CD4-positive, alpha-beta T cell (primary cell): ENCODE results near the gene TP53TG3E. TPM values are rescaled to one million over a fixed set of nuclear protein-coding genes. Genes with fewer than 3 reads are reported as not detected.
"Not testable (repeated sequence)": the region's sequence is repeated elsewhere in the genome, so short reads cannot be mapped to it uniquely, and the experiment has no call there.

Experiments used
- ATAC-seq: fragments of 200-7000 bp; cut with Tn5 transposase; one replicate; pipeline ENCODE4 v1.10.0; 2022; ENCODE audit warnings: mild to moderate bottlenecking; ENCODE audit not compliant: poor library complexity
- CTCF ChIA-PET: fragments of 350-600 bp; sonication (Branson Sonifier 250); formaldehyde crosslinking; loops from one replicate; lab custom pipeline; 2021; ENCODE audit warnings: antibody characterized with exemption, inconsistent platforms; lab: Charles Lee
- POLR2A ChIA-PET: fragments of 350-600 bp; sonication (Branson Sonifier 250); formaldehyde crosslinking; loops from one replicate; lab custom pipeline; 2021; ENCODE audit warnings: antibody characterized with exemption, inconsistent platforms; lab: Charles Lee
- DNase-seq, 14 experiments: peaks; one replicate each; pipeline ENCODE4 v3.0.0-alpha.2; 2013 to 2020; ENCODE audit warnings: mixed read lengths in 2 of 14
- H3K27ac ChIP-seq, 2 donors: one replicate each; pipeline versions ENCODE4 v1.5.1 to v1.7.0; 2013; ENCODE audit warnings: low read length in 2 of 2, low read depth in 1 of 2, mild to moderate bottlenecking in 1 of 2
- H3K27me3 ChIP-seq, 2 experiments: 1 replicate in 1 of 2; 2 replicates in 1 of 2; pipeline versions ENCODE4 v1.6.1 to v1.7.0; 2013; ENCODE audit warnings: low read length in 2 of 2, control low read depth in 1 of 2, mild to moderate bottlenecking in 1 of 2, moderate library complexity in 1 of 2; ENCODE audit not compliant: insufficient read depth in 2 of 2, control insufficient read depth in 1 of 2
- H3K36me3 ChIP-seq: one replicate; pipeline ENCODE4 v1.6.1; 2013; ENCODE audit warnings: low read length, control low read depth; ENCODE audit not compliant: insufficient read depth
- H3K4me1 ChIP-seq: one replicate; pipeline ENCODE4 v1.6.1; 2013; ENCODE audit warnings: low read length, control low read depth; ENCODE audit not compliant: insufficient read depth
- H3K4me3 ChIP-seq: one replicate; pipeline ENCODE4 v1.5.1; 2013; ENCODE audit warnings: mild to moderate bottlenecking, low read length, moderate library complexity
- H3K9me3 ChIP-seq, 2 experiments: 1 replicate in 1 of 2; 2 replicates in 1 of 2; pipeline versions ENCODE4 v1.6.1 to v1.7.0; 2013; ENCODE audit warnings: low read length in 2 of 2, mild to moderate bottlenecking in 2 of 2, control low read depth in 1 of 2, moderate library complexity in 1 of 2; ENCODE audit not compliant: control insufficient read depth in 1 of 2, insufficient read depth in 1 of 2
- H3K27ac Mint-ChIP-seq: one replicate; pipeline ENCODE4 v1.8.0; 2020; ENCODE audit warnings: mixed read lengths
- H3K27me3 Mint-ChIP-seq: one replicate; pipeline ENCODE4 v1.8.0; 2021; ENCODE audit warnings: mixed read lengths
- H3K36me3 Mint-ChIP-seq: one replicate; pipeline ENCODE4 v1.8.0; 2021; ENCODE audit warnings: low read depth, mixed read lengths
- H3K4me1 Mint-ChIP-seq: one replicate; pipeline ENCODE4 v1.8.0; 2021; ENCODE audit warnings: low read depth, mixed read lengths
- H3K4me3 Mint-ChIP-seq: one replicate; pipeline ENCODE4 v1.8.0; 2020; ENCODE audit warnings: mild to moderate bottlenecking, mixed read lengths
- H3K9me3 Mint-ChIP-seq: one replicate; pipeline ENCODE4 v1.8.0; 2020; ENCODE audit warnings: mixed read lengths
- intact Hi-C, 2 experiments: fragments of 100-400 bp; cut with DNase I in 1 of 2; cut with micrococcal nuclease in 1 of 2; formaldehyde crosslinking; loops; one replicate each; pipeline versions ENCODE4 v1.15.1 to v1.9.0; 2023 to 2025; cut with DNase I, micrococcal nuclease
- polyA plus RNA-seq, 2 donors: library from polyadenylated mRNA; unstranded; fragments of 120-200 nt; gene quantifications; one replicate each; pipeline ENCODE4 v1.2.1, GENCODE V29; 2013
- total RNA-seq, 174 experiments: library from RNA in 2 of 174; stranded (reverse) in 2 of 174; gene quantifications; one replicate each; pipeline ENCODE4 v1.2.3 and lab custom pipeline; 2021 to 2026

Gene TP53TG3E
- total RNA-seq: not detected
- not detected for polyA plus RNA-seq (2013, experiment 1 of 2)
- not detected for polyA plus RNA-seq (2013, experiment 2 of 2)
- total RNA-seq (lab: John Stamatoyannopoulos, UW): 0 reads per million in 172 experiments

- H3K4me3 Mint-ChIP-seq, H3K27ac Mint-ChIP-seq, POLR2A ChIA-PET, H3K4me1 Mint-ChIP-seq, H3K4me3 ChIP-seq, H3K27me3 ChIP-seq, H3K9me3 ChIP-seq, ATAC-seq, DNase-seq, H3K9me3 Mint-ChIP-seq, CTCF ChIA-PET, H3K36me3 Mint-ChIP-seq, H3K27ac ChIP-seq, H3K27me3 Mint-ChIP-seq, intact Hi-C loops, H3K4me1 ChIP-seq, H3K36me3 ChIP-seq: not testable (repeated sequence)
Measured at GRCh38 chr16:33304006-33304405, at the start of gene TP53TG3E. TP53TG3E (plus strand) TSS chr16:33304306; CDS start chr16:33304374, 68 bp downstream.

- peaks cover 0 to 39% of the 10 kb centered on the region in 2 experiments for H3K9me3 ChIP-seq
- H3K4me3 Mint-ChIP-seq, H3K4me3 ChIP-seq, H3K9me3 Mint-ChIP-seq, H3K27ac Mint-ChIP-seq, ATAC-seq, H3K27me3 Mint-ChIP-seq, H3K27me3 ChIP-seq, POLR2A ChIA-PET, H3K27ac ChIP-seq, H3K36me3 Mint-ChIP-seq, H3K4me1 Mint-ChIP-seq, CTCF ChIA-PET, H3K4me1 ChIP-seq, H3K36me3 ChIP-seq, intact Hi-C loops: not testable (repeated sequence)
- peak in 11 of 14 experiments; percentile 5 to 53 (median 29) for DNase-seq
Measured at GRCh38 chr16:33336226-33337012, 32.3 kb downstream of the TP53TG3E start.

GRCh38 chr16:33337627-33338542 is 33.8 kb downstream of the TP53TG3E start:
- H3K4me3 Mint-ChIP-seq, H3K27me3 ChIP-seq, intact Hi-C loops, H3K4me3 ChIP-seq, H3K4me1 Mint-ChIP-seq, CTCF ChIA-PET, POLR2A ChIA-PET, H3K36me3 Mint-ChIP-seq, ATAC-seq, H3K27me3 Mint-ChIP-seq, H3K27ac Mint-ChIP-seq, H3K9me3 Mint-ChIP-seq, H3K27ac ChIP-seq, H3K36me3 ChIP-seq, H3K4me1 ChIP-seq: not testable (repeated sequence)
- peak in 10 of 14 experiments; percentile 1 to 45 (median 26) for DNase-seq
- H3K9me3 ChIP-seq: peaks cover 0 to 39% of the 10 kb centered on the region in 2 experiments

- peak in 8 of 14 experiments; percentile 8 to 26 (median 17) for DNase-seq
- CTCF ChIA-PET, ATAC-seq: not testable (repeated sequence)
Measured at GRCh38 chr16:33338543-33338951, 34.4 kb downstream of the TP53TG3E start.

GRCh38 chr16:33339093-33340061 is 35.3 kb downstream of the TP53TG3E start:
- H3K27me3 ChIP-seq, H3K4me1 ChIP-seq, H3K4me3 ChIP-seq, POLR2A ChIA-PET, H3K9me3 Mint-ChIP-seq, intact Hi-C loops, H3K4me3 Mint-ChIP-seq, H3K27me3 Mint-ChIP-seq, CTCF ChIA-PET, H3K27ac Mint-ChIP-seq, ATAC-seq, H3K27ac ChIP-seq, H3K4me1 Mint-ChIP-seq, H3K36me3 ChIP-seq, H3K36me3 Mint-ChIP-seq: not testable (repeated sequence)
- peak in 11 of 14 experiments; percentile 2 to 53 (median 34) for DNase-seq
- H3K9me3 ChIP-seq: peaks cover 0 to 39% of the 10 kb centered on the region in 2 experiments

More at GRCh38 chr16:33338543-33338951, 34.4 kb downstream of the TP53TG3E start:
- H3K27me3 ChIP-seq, intact Hi-C loops, H3K4me3 Mint-ChIP-seq, H3K9me3 Mint-ChIP-seq, H3K27ac ChIP-seq, H3K27me3 Mint-ChIP-seq, H3K27ac Mint-ChIP-seq, H3K36me3 ChIP-seq, H3K4me1 Mint-ChIP-seq, H3K4me1 ChIP-seq, H3K36me3 Mint-ChIP-seq, H3K4me3 ChIP-seq, POLR2A ChIA-PET: not testable (repeated sequence)
- H3K9me3 ChIP-seq: peaks cover 0 to 39% of the 10 kb centered on the region in 2 experiments
